Measurements from ENCODE around the gene CWH43. TPM values are rescaled to one million over a fixed set of nuclear protein-coding genes. Genes with fewer than 3 reads are reported as not detected.
"Not testable (repeated sequence)": the region's sequence is repeated elsewhere in the genome, so short reads cannot be mapped to it uniquely, and the experiment has no call there.

Gene CWH43
- total and polyA plus RNA-seq, 5 donors from 2014 or later: not detected

GRCh38 chr4:49105248-49105904 lies 119.3 kb downstream of the CWH43 start:
- H3K36me3 ChIP-seq (ENCODE audit: control insufficient read depth, insufficient read depth, low read length); H3K4me3 ChIP-seq (ENCODE audit: low read depth, low read length); H3K27me3 ChIP-seq (ENCODE audit: control insufficient read depth, insufficient read depth, low read length); H3K27me3 Mint-ChIP-seq; H3K27ac ChIP-seq (ENCODE audit: insufficient read depth, low read length, poor library complexity, severe bottlenecking); H3K4me1 ChIP-seq (ENCODE audit: control insufficient read depth, insufficient read depth, low read length, poor library complexity, severe bottlenecking); H3K4me3 Mint-ChIP-seq; DNase-seq: not testable (repeated sequence)
- Mint-ChIP-seq H3K4me1 (peaks cover 0 to 55% (median 12%) of the 10 kb centered on the region in 4 donors), H3K9me3 (peaks cover 11 to 84% (median 61%) of the 10 kb centered on the region in 7 donors), H3K36me3 (peaks cover 56% of the 10 kb centered on the region), H3K27ac (peak overlapping the region in 1 of 3 donors; percentile 2)
- peaks cover 44 to 54% of the 10 kb centered on the region in 2 experiments for H3K9me3 ChIP-seq (ENCODE audit: control insufficient read depth in 2 of 2, low read length in 2 of 2)
- peak in 1 of 2 donors; percentile 5 for ATAC-seq (ENCODE audit: low read depth in 2 of 2)

- DNase-seq: peak in 1 of 3 donors; percentile 45
These were observed 121.2 kb downstream of the CWH43 start for GRCh38 chr4:49107262-49107661.

GRCh38 chr4:49108183-49108978 lies 122.3 kb downstream of the CWH43 start:
- H3K36me3 ChIP-seq (ENCODE audit: control insufficient read depth, insufficient read depth, low read length); H3K27me3 Mint-ChIP-seq; H3K27me3 ChIP-seq (ENCODE audit: control insufficient read depth, insufficient read depth, low read length); H3K4me3 Mint-ChIP-seq; DNase-seq; H3K4me1 ChIP-seq (ENCODE audit: control insufficient read depth, insufficient read depth, low read length, poor library complexity, severe bottlenecking); H3K27ac ChIP-seq (ENCODE audit: insufficient read depth, low read length, poor library complexity, severe bottlenecking); H3K4me3 ChIP-seq (ENCODE audit: low read depth, low read length): not testable (repeated sequence)
- Mint-ChIP-seq H3K36me3 (peaks cover 49% of the 10 kb centered on the region), H3K9me3 (peaks cover 9 to 90% (median 61%) of the 10 kb centered on the region in 7 donors), H3K27ac (peak overlapping the region in 1 of 3 donors; percentile 0), H3K4me1 (peaks cover 0 to 56% (median 11%) of the 10 kb centered on the region in 4 donors)
- peak; percentile 45 to 48 for ATAC-seq (ENCODE audit: low read depth in 2 of 2)
- H3K9me3 ChIP-seq (ENCODE audit: control insufficient read depth in 2 of 2, low read length in 2 of 2): peaks cover 51 to 61% of the 10 kb centered on the region in 2 experiments

More at GRCh38 chr4:49107262-49107661, 121.2 kb downstream of the CWH43 start:
- not testable (repeated sequence) for H3K4me3 Mint-ChIP-seq; H3K36me3 ChIP-seq (ENCODE audit: control insufficient read depth, insufficient read depth, low read length); H3K4me3 ChIP-seq (ENCODE audit: low read depth, low read length); ATAC-seq (ENCODE audit: low read depth in 2 of 2); H3K27me3 Mint-ChIP-seq; H3K4me1 ChIP-seq (ENCODE audit: control insufficient read depth, insufficient read depth, low read length, poor library complexity, severe bottlenecking); H3K27me3 ChIP-seq (ENCODE audit: control insufficient read depth, insufficient read depth, low read length); H3K27ac ChIP-seq (ENCODE audit: insufficient read depth, low read length, poor library complexity, severe bottlenecking)
- H3K9me3 Mint-ChIP-seq: peaks cover 11 to 90% (median 64%) of the 10 kb centered on the region in 7 donors
- peaks cover 53 to 68% of the 10 kb centered on the region in 2 experiments for H3K9me3 ChIP-seq (ENCODE audit: control insufficient read depth in 2 of 2, low read length in 2 of 2)
- H3K27ac Mint-ChIP-seq: peak overlapping the region in 1 of 3 donors; percentile 0
- H3K4me1 Mint-ChIP-seq: peaks cover 0 to 62% (median 13%) of the 10 kb centered on the region in 4 donors
- H3K36me3 Mint-ChIP-seq: peaks cover 59% of the 10 kb centered on the region

DNA sequence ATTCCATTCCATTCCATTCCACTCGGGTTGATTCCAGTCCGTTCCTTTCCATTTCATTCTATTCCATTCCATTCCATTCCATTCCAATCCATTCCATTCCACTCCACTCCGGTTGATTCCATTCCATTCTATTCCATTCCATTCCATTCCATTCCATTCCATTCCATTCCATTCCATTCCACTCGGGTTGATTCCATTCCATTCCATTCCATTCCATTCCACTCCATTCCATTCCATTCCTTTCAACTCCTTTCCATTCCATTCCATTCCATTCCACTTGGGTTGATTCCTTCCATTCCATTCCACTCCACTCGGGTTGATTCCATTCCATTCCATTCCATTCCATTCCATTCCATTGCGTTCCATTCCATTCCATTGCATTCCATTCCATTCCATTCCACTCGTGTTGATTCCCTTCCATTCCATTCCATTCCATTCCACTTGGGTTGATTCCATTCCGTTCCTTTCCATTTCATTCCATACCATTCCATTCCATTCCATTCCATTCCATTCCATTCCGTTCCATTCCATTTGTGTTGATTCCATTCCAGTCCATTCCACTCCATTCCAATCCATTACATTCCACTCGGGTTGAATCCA lies 123.6 kb downstream of the CWH43 start:
- peaks cover 41% of the 10 kb centered on the region for H3K36me3 Mint-ChIP-seq
- DNase-seq; H3K4me3 Mint-ChIP-seq; H3K27ac ChIP-seq (ENCODE audit: insufficient read depth, low read length, poor library complexity, severe bottlenecking); H3K27me3 ChIP-seq (ENCODE audit: control insufficient read depth, insufficient read depth, low read length); H3K4me3 ChIP-seq (ENCODE audit: low read depth, low read length); H3K4me1 ChIP-seq (ENCODE audit: control insufficient read depth, insufficient read depth, low read length, poor library complexity, severe bottlenecking); H3K36me3 ChIP-seq (ENCODE audit: control insufficient read depth, insufficient read depth, low read length); H3K27me3 Mint-ChIP-seq: not testable (repeated sequence)
- H3K27ac Mint-ChIP-seq: peak overlapping the region in 1 of 3 donors; percentile 0
- peaks cover 0 to 53% (median 9%) of the 10 kb centered on the region in 4 donors for H3K4me1 Mint-ChIP-seq
- H3K9me3 Mint-ChIP-seq: peaks cover 9 to 90% (median 62%) of the 10 kb centered on the region in 7 donors
- H3K9me3 ChIP-seq (ENCODE audit: control insufficient read depth in 2 of 2, low read length in 2 of 2): peaks cover 49 to 51% of the 10 kb centered on the region in 2 experiments
- ATAC-seq (ENCODE audit: low read depth in 2 of 2): peak; percentile 16 to 32

DNA sequence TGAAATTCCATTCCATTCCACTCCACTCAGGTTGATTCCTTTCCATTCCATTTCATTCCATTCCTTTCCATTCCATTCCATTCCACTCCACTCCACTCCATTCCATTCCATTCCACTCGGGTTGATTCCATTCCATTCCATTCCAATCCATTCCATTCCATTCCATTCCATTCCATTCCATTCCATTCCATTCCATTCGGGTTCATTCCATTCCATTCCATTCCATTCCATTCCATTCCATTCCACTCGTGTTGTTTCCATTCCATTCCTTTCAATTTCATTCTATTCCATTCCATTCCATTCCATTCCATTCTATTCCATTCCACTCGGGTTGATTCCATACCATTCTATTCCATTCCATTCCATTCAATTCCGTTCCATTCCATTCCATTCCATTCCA lies 124.5 kb downstream of the CWH43 start:
- peak; percentile 43 to 44 for ATAC-seq (ENCODE audit: low read depth in 2 of 2)
- Mint-ChIP-seq H3K9me3 (peaks cover 6 to 90% (median 57%) of the 10 kb centered on the region in 7 donors), H3K27ac (peak overlapping the region in 1 of 3 donors; percentile 1), H3K4me1 (peaks cover 0 to 47% (median 6%) of the 10 kb centered on the region in 4 donors), H3K36me3 (peaks cover 34% of the 10 kb centered on the region)
- H3K27me3 ChIP-seq (ENCODE audit: control insufficient read depth, insufficient read depth, low read length); H3K27ac ChIP-seq (ENCODE audit: insufficient read depth, low read length, poor library complexity, severe bottlenecking); H3K4me1 ChIP-seq (ENCODE audit: control insufficient read depth, insufficient read depth, low read length, poor library complexity, severe bottlenecking); DNase-seq; H3K4me3 ChIP-seq (ENCODE audit: low read depth, low read length); H3K4me3 Mint-ChIP-seq; H3K27me3 Mint-ChIP-seq; H3K36me3 ChIP-seq (ENCODE audit: control insufficient read depth, insufficient read depth, low read length): not testable (repeated sequence)
- H3K9me3 ChIP-seq (ENCODE audit: control insufficient read depth in 2 of 2, low read length in 2 of 2): peaks cover 48 to 49% of the 10 kb centered on the region in 2 experiments

Other genes with a start within 250 kb of the CWH43 start
- gene FRYL, start 206.0 kb upstream of the CWH43 start, total RNA-seq: 135 TPM
- gene FRYL, start 206.0 kb upstream of the CWH43 start, polyA plus RNA-seq: 10 to 100 TPM; 27.5 to 34.3 (median 31.2) TPM
- 72.2 TPM for gene OCIAD1, start 155.2 kb upstream of the CWH43 start, total RNA-seq
- gene OCIAD1, start 155.2 kb upstream of the CWH43 start, polyA plus RNA-seq: 100 to 1,000 TPM; 139 to 185 (median 155) TPM
- 83.0 TPM for gene OCIAD2, start 79.5 kb upstream of the CWH43 start, total RNA-seq
- 100 to 1,000 TPM; 288 to 359 (median 308) TPM for gene OCIAD2, start 79.5 kb upstream of the CWH43 start, polyA plus RNA-seq